H1 (cell line): Measurements from ENCODE around the gene GNAL. TPM values are rescaled to one million over a fixed set of nuclear protein-coding genes. Genes with fewer than 3 reads are reported as not detected.

Source experiments
- CTCF ChIA-PET: fragments of 300-600 bp; sonication (Branson Sonifier 250); formaldehyde crosslinking; loops from one replicate; lab custom pipeline; 2021; ENCODE audit not compliant: partially characterized antibody; lab: Charles Lee
- POLR2A ChIA-PET: fragments of 300-600 bp; sonication (Branson Sonifier 250); formaldehyde crosslinking; loops from one replicate; lab custom pipeline; 2021; ENCODE audit warnings: inconsistent platforms; ENCODE audit not compliant: partially characterized antibody; lab: Charles Lee
- DNase-seq, 2 experiments: peaks; one replicate each; pipeline versions ENCODE4 v3.0.0 to v3.0.0-alpha.2; 2010 to 2022; ENCODE audit warnings: low spot score in 2 of 2, low read depth in 1 of 2, mixed read lengths in 1 of 2
- FAIRE-seq: peaks from 2 replicates; lab custom pipeline; 2011; peaks lifted over from hg19 to GRCh38; lab: Jason Lieb, UNC
- H2AFZ ChIP-seq: 2 replicates; pipeline ENCODE4 v1.8.1; 2012; ENCODE audit warnings: low read length, inconsistent platforms
- H2AK5ac ChIP-seq: 2 replicates; pipeline ENCODE4 v1.6.1; 2013; ENCODE audit warnings: low read depth, low read length
- H2BK120ac ChIP-seq: replicated peaks from 2 replicates; pipeline ENCODE3; 2013; ENCODE audit warnings: low read depth, low read length, inconsistent platforms
- H2BK12ac ChIP-seq: 2 replicates; pipeline ENCODE4 v1.6.1; 2013; ENCODE audit warnings: low read depth, low read length
- H2BK15ac ChIP-seq: 2 replicates; pipeline ENCODE4 v1.6.1; 2013; ENCODE audit warnings: low read length
- H2BK20ac ChIP-seq: 2 replicates; pipeline ENCODE4 v1.6.1; 2013; ENCODE audit warnings: low read length
- H2BK5ac ChIP-seq: 2 replicates; pipeline ENCODE4 v1.6.1; 2013; ENCODE audit warnings: low read depth, low read length
- H3K14ac ChIP-seq: 2 replicates; pipeline ENCODE4 v1.6.1; 2013; ENCODE audit warnings: inconsistent platforms; ENCODE audit not compliant: insufficient read length
- H3K18ac ChIP-seq: 2 replicates; pipeline ENCODE4 v1.6.1; 2013; ENCODE audit warnings: low read length; ENCODE audit errors: extremely low read depth
- H3K23ac ChIP-seq: 2 replicates; pipeline ENCODE4 v1.6.1; 2013; ENCODE audit warnings: inconsistent platforms; ENCODE audit not compliant: insufficient read length
- H3K23me2 ChIP-seq: 2 replicates; pipeline ENCODE4 v1.6.1; 2013; ENCODE audit warnings: low read depth, low read length
- H3K27ac ChIP-seq: 2 replicates; pipeline ENCODE4 v1.6.1; 2011; ENCODE audit warnings: low read depth, low read length, inconsistent platforms
- H3K27me3 ChIP-seq, 4 experiments: replicated peaks in 1 of 4; 1 replicate in 1 of 4; 2 replicates in 3 of 4; pipeline versions ENCODE4 v1.6.1 to v1.8.1; 2011 to 2013; ENCODE audit warnings: low read length in 3 of 4, mild to moderate bottlenecking in 3 of 4, inconsistent platforms in 2 of 4, mixed read lengths in 2 of 4, moderate library complexity in 1 of 4; ENCODE audit not compliant: control insufficient read depth in 3 of 4, insufficient read depth in 3 of 4; ENCODE audit errors: extremely low read depth in 1 of 4
- H3K36me3 ChIP-seq, 4 experiments: 2 replicates each; pipeline versions ENCODE4 v1.6.1 to v1.8.1; 2011 to 2013; ENCODE audit warnings: mild to moderate bottlenecking in 4 of 4, low read length in 3 of 4, moderate library complexity in 2 of 4, control low read depth in 1 of 4, inconsistent platforms in 1 of 4; ENCODE audit not compliant: insufficient read depth in 4 of 4, control insufficient read depth in 2 of 4
- H3K4ac ChIP-seq: replicated peaks from 2 replicates; pipeline ENCODE3; 2013; ENCODE audit warnings: low read length, low read depth, mixed read lengths, inconsistent platforms; ENCODE audit not compliant: insufficient read length
- H3K4me1 ChIP-seq, 4 experiments: replicated peaks in 1 of 4; 1 replicate in 1 of 4; 2 replicates in 3 of 4; pipeline versions ENCODE4 v1.6.1 to v1.8.1; 2011 to 2013; ENCODE audit warnings: low read length in 3 of 4, inconsistent platforms in 2 of 4, mixed read lengths in 1 of 4; ENCODE audit not compliant: insufficient read depth in 4 of 4, control insufficient read depth in 3 of 4
- H3K4me2 ChIP-seq, 2 experiments: 2 replicates each; pipeline versions ENCODE4 v1.6.1 to v1.8.1; 2011 to 2013; ENCODE audit warnings: low read depth in 2 of 2, low read length in 2 of 2, control low read depth in 1 of 2, inconsistent platforms in 1 of 2, mild to moderate bottlenecking in 1 of 2; ENCODE audit not compliant: insufficient read depth in 1 of 2
- H3K4me3 ChIP-seq, 4 experiments: fragments of 200-600, 300-600 bp in 1 of 4; sonication (generic), shearing (Covaris generic), sonication (Bioruptor Twin) in 1 of 4; 2 replicates each; pipeline versions ENCODE4 v1.5.1 to v1.8.1; 2011 to 2016; ENCODE audit warnings: low read length in 4 of 4, low read depth in 3 of 4, control low read depth in 2 of 4, inconsistent platforms in 2 of 4, mild to moderate bottlenecking in 2 of 4, mixed read lengths in 1 of 4, moderate library complexity in 1 of 4; ENCODE audit not compliant: insufficient read depth in 2 of 4; ENCODE audit errors: extremely low read depth in 1 of 4
- H3K56ac ChIP-seq: replicated peaks from 2 replicates; pipeline ENCODE3; 2013; ENCODE audit warnings: low read depth, mild to moderate bottlenecking, mixed read lengths, low read length, inconsistent platforms; ENCODE audit not compliant: insufficient read length
- H3K79me1 ChIP-seq: 2 replicates; pipeline ENCODE4 v1.6.1; 2013; ENCODE audit warnings: low read depth, low read length, control low read depth
- H3K79me2 ChIP-seq, 2 experiments: 2 replicates each; pipeline versions ENCODE4 v1.6.1 to v1.8.1; 2012 to 2013; ENCODE audit warnings: low read length in 2 of 2, mild to moderate bottlenecking in 2 of 2, inconsistent platforms in 1 of 2; ENCODE audit not compliant: insufficient read depth in 2 of 2, control insufficient read depth in 1 of 2
- H3K9ac ChIP-seq, 4 experiments: replicated peaks in 1 of 4; 1 replicate in 1 of 4; 2 replicates in 3 of 4; pipeline versions ENCODE4 v1.6.1 to v1.8.1; 2011 to 2013; ENCODE audit warnings: low read depth in 3 of 4, low read length in 3 of 4, control low read depth in 2 of 4, mild to moderate bottlenecking in 2 of 4, moderate library complexity in 2 of 4, inconsistent platforms in 1 of 4; ENCODE audit errors: extremely low read depth in 1 of 4
- H3K9me3 ChIP-seq, 2 experiments: 2 replicates each; pipeline versions ENCODE4 v1.6.1 to v1.8.1; 2012 to 2013; ENCODE audit warnings: mild to moderate bottlenecking in 2 of 2, moderate library complexity in 2 of 2, control low read depth in 1 of 2, inconsistent platforms in 1 of 2, low read depth in 1 of 2, low read length in 1 of 2, mixed read lengths in 1 of 2; ENCODE audit not compliant: insufficient read depth in 2 of 2
- H4K20me1 ChIP-seq, 2 experiments: replicated peaks in 1 of 2; 2 replicates each; pipeline versions ENCODE3 to v1.8.1; 2011 to 2013; ENCODE audit warnings: inconsistent platforms in 2 of 2, low read length in 2 of 2, mild to moderate bottlenecking in 1 of 2; ENCODE audit not compliant: insufficient read depth in 2 of 2, control insufficient read depth in 1 of 2
- H4K5ac ChIP-seq: 2 replicates; pipeline ENCODE4 v1.6.1; 2013; ENCODE audit warnings: low read length, low read depth, mixed read lengths, inconsistent platforms; ENCODE audit not compliant: insufficient read length
- H4K8ac ChIP-seq: 2 replicates; pipeline ENCODE4 v1.8.0; 2013; ENCODE audit warnings: mild to moderate bottlenecking, moderate library complexity, low read length, inconsistent platforms; ENCODE audit not compliant: insufficient read depth; ENCODE audit errors: extremely low read depth
- H4K91ac ChIP-seq: replicated peaks from 2 replicates; pipeline ENCODE3; 2013; ENCODE audit warnings: low read length, mixed read lengths, inconsistent platforms; ENCODE audit not compliant: insufficient read length
- BACH1 ChIP-seq: IDR thresholded peaks from 2 replicates; pipeline ENCODE4 v1.6.1; 2012; ENCODE audit warnings: low read length, improper control_type of control experiment
- HDAC2 ChIP-seq, 2 experiments: fragments of 300-600 bp in 1 of 2; sonication (generic) in 1 of 2; IDR thresholded peaks; 2 replicates each; pipeline ENCODE4 v1.6.1; 2011 to 2012; ENCODE audit warnings: low read depth in 2 of 2, low read length in 2 of 2, mild to moderate bottlenecking in 2 of 2, moderate library complexity in 2 of 2, borderline replicate concordance in 1 of 2, inconsistent platforms in 1 of 2
- POLR2A ChIP-seq, 2 experiments: IDR thresholded peaks; 1 replicate in 1 of 2; 2 replicates in 1 of 2; pipeline ENCODE4 v1.6.1; 2011; ENCODE audit warnings: low read depth in 2 of 2, low read length in 2 of 2, mild to moderate bottlenecking in 2 of 2; ENCODE audit errors: control extremely low read depth in 1 of 2
- RAD21 ChIP-seq, 2 experiments: IDR thresholded peaks in 1 of 2; conservative IDR thresholded peaks in 1 of 2; 2 replicates each; pipeline ENCODE4 v1.6.1; 2011; ENCODE audit warnings: low read depth in 2 of 2, low read length in 2 of 2, improper control_type of control experiment in 1 of 2, inconsistent platforms in 1 of 2, mild to moderate bottlenecking in 1 of 2, moderate library complexity in 1 of 2
- RBBP5 ChIP-seq: IDR thresholded peaks from 2 replicates; pipeline ENCODE4 v1.7.1; 2012; ENCODE audit warnings: low read depth, mild to moderate bottlenecking, inconsistent platforms, low read length, moderate library complexity, borderline replicate concordance
- SIX5 ChIP-seq: IDR thresholded peaks from 2 replicates; pipeline ENCODE4 v1.6.1; 2011; ENCODE audit warnings: mild to moderate bottlenecking, low read depth, low read length
- SP1 ChIP-seq: IDR thresholded peaks from 2 replicates; pipeline ENCODE4 v1.6.1; 2011; ENCODE audit warnings: low read depth, low read length
- WGBS, 2 experiments: shearing (Covaris generic) in 1 of 2; methylation state at CpG; one replicate each; pipeline versions ENCODE4 v1.1.6 to v1.1.7; 2013 to 2015; ENCODE audit warnings: low lambda C conversion rate in 2 of 2, mixed read lengths in 2 of 2, inconsistent platforms in 1 of 2, low coverage in 1 of 2, missing lambda C conversion rate in 1 of 2; ENCODE audit not compliant: insufficient replicate concordance in 2 of 2, insufficient coverage in 1 of 2, insufficient read length in 1 of 2; ENCODE audit errors: extremely low coverage in 1 of 2, missing lambda C conversion rate in 1 of 2; 5-methylcytosine and 5-hydroxymethylcytosine counted together
- polyA plus RNA-seq, 7 experiments: library from polyadenylated mRNA; depleted of rRNA in 3 of 7; stranded (reverse) in 5 of 7; unstranded in 2 of 7; fragments of >200 nt in 5 of 7; fragments of 200-250 nt in 2 of 7; gene quantifications; 1 replicate in 5 of 7; 2 replicates in 1 of 7; 4 replicates in 1 of 7; pipeline versions ENCODE4 v1.2.1 to v1.2.3, GENCODE V29; 2011 to 2013; ENCODE audit warnings: missing spikeins in 2 of 7, mixed read lengths in 2 of 7
- total RNA-seq: library from RNA; stranded (reverse); fragmentation: NEBNext Ultra II Directional; extraction: Animal tissue kit (Norgen Biotek cat#: 25700); gene quantifications from 2 replicates; pipeline ENCODE4 v1.2.1, GENCODE V29; 2021

Gene GNAL
- total and polyA plus RNA-seq, 2 of the 8 experiments (the other 6 are each of a cell fraction or from before 2014, with no cell fraction given), result 13.2 to 18.3 TPM

- no peaks in the 10 kb centered on the region for H4K20me1 ChIP-seq
- H3K79me2 ChIP-seq, result no peaks in the 10 kb centered on the region
- no peak overlapping the region for H3K27ac ChIP-seq
- H3K4me2 ChIP-seq, result no peak overlapping the region
- H3K4ac ChIP-seq, result no peak overlapping the region
- H3K14ac ChIP-seq, result no peak overlapping the region
- no peak overlapping the region for H2AFZ ChIP-seq
- H3K23ac ChIP-seq, result no peak overlapping the region
- no peak overlapping the region for H4K91ac ChIP-seq
- H3K79me1 ChIP-seq, result no peaks in the 10 kb centered on the region; the same call in 1 of the 2 replicates
- no peak overlapping the region for H4K5ac ChIP-seq
- CTCF ChIA-PET, result interaction anchor here (0.5 to 1.6 kb wide), 7 partner anchors 14 to 441 kb away, joined by 3 to 4 read pairs (median 4); no protein-coding TSS in a partner anchor
- H3K56ac ChIP-seq, result no peak overlapping the region
- no peaks in the 10 kb centered on the region for H3K36me3 ChIP-seq
- DNase-seq, result no peak
- H3K9me3 ChIP-seq, result peaks cover 0 to 7% of the 10 kb centered on the region in 2 experiments; a peak in 1 of 4 replicates
- H2BK120ac ChIP-seq, result no peak overlapping the region
- H4K8ac ChIP-seq, result no peak overlapping the region
- H2BK12ac ChIP-seq, result no peak overlapping the region
- no peaks in the 10 kb centered on the region for H3K27me3 ChIP-seq
- no peaks in the 10 kb centered on the region for H3K23me2 ChIP-seq
- H2BK20ac ChIP-seq, result no peak overlapping the region
- WGBS, 2 experiments, result 92% methylated on average over 6 of the region's 6 CpGs; no CpG with 5 or more reads in 1 of the 2 experiments
- H2BK5ac ChIP-seq, result no peak overlapping the region
- FAIRE-seq, result no peak
- no peak overlapping the region for H2AK5ac ChIP-seq
- POLR2A ChIA-PET, result no interaction called here
- peaks cover 3 to 7% (median 3%) of the 10 kb centered on the region in 4 experiments; a peak in 6 of 7 replicates for H3K4me1 ChIP-seq
- no peak overlapping the region for H3K18ac ChIP-seq
- no peak overlapping the region for H3K4me3 ChIP-seq
- no peak overlapping the region for H2BK15ac ChIP-seq
- no peak overlapping the region for H3K9ac ChIP-seq
- TF ChIP-seq SP1, result no peak
- TF ChIP-seq RBBP5, result no peak
- TF ChIP-seq HDAC2 (IDR thresholded peaks at IDR 0.05; ENCODE audit: borderline replicate concordance in 1 of 2, low read depth in 2 of 2, low read length in 2 of 2), result no peak
- no peak for TF ChIP-seq SIX5
- no peak for TF ChIP-seq BACH1
- no peak for TF ChIP-seq POLR2A (IDR thresholded peaks at IDR 0.05; ENCODE audit: control extremely low read depth in 1 of 2, low read depth in 2 of 2, low read length in 2 of 2)
- TF ChIP-seq RAD21 (IDR thresholded peaks at IDR 0.05 in 1 of 2, conservative IDR thresholded peaks at IDR 0.05 in 1 of 2; ENCODE audit: low read depth in 2 of 2, low read length in 2 of 2), result no peak
These were observed 106.9 kb downstream of the GNAL start for GRCh38 chr18:11795916-11796315.
